GM21619 (cell line): ENCODE data around the gene FDPS.

Experiments
- ATAC-seq: cut with Tn5 transposase; IDR thresholded peaks from one replicate; pipeline ENCODE4 v1.9.1; 2021; ENCODE audit not compliant: unreplicated experiment

Gene FDPS

GRCh38 chr1:155308493-155309422, at the start of gene FDPS:
Gene FDPS (plus strand): TSS chr1:155308866. CDS start chr1:155309790, 924 bp downstream.
- ATAC-seq = peak; percentile 89

DNA sequence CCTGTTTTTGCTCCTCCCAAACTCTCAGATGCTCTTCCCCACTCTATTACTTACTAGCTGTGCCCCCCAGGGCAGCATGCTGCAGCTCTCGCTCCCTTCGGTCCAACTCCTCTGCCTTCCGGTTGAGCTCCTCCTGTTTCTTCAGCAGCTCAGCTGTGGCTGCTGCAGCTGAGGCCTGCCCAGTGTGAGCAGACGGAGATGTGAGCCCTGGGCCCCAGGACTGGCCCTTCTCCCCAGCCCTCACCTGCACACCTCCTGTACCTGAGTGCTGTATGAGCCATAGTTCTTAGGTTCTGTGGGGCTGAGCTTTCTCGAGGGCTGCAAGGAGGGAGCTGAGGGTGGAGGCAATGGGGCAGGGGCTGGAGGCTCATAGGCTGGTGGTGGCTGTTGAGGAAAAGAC, 48.4 kb upstream of the FDPS start:
- ATAC-seq = no peak

GRCh38 chr1:155261493-155261851, 47.2 kb upstream of the FDPS start:
- peak; percentile 10 for ATAC-seq

DNA sequence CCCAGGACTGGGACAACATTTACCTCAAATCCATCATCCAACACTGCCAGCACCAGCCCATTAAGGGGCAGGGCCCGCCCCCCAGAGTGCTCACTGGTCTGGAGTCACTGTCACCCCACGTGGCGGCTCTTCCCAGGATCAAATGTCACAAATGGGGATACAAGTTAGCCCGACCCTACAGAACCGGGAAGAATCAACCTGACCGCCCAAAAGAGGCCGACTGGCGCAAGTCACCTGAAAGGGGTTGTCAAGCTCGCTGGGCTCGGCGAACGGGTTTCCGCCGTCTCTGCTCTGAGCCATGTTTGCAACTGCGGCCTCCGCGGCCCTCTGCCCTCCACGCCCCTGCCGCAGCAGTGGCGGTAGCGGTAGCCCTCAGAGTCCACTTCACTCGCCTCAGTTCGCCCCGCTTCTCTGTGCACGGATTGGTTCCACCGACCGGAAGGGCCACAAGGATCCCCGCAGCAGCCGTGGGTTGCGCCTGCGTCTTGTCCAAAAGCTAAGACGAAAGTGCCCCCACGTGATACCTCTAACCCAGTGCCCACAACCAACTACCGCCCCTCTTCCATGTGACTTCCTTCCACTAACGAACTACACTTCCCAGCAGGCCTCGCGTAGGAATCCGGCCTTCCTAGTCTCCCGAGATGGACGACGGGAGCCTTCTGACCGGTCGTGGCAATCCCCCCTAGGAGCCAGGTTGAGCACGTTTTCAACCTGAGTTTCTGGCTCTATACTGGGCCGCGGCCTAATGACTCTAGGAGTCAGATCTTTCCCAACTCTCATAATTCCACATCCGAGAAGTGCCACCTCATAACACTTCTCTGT, 46.6 kb upstream of the FDPS start, which contains the start of gene SCAMP3:
Gene SCAMP3 (minus strand): TSS at position 509 of the 822 bp plus-strand sequence. CDS start 209 bp downstream, at position 300.
- peak; percentile 91 for ATAC-seq

GRCh38 chr1:155263067-155263466, 45.6 kb upstream of the FDPS start:
- ATAC-seq = no peak

- ATAC-seq = no peak
Observed at GRCh38 chr1:155266553-155266952, 42.1 kb upstream of the FDPS start.

DNA sequence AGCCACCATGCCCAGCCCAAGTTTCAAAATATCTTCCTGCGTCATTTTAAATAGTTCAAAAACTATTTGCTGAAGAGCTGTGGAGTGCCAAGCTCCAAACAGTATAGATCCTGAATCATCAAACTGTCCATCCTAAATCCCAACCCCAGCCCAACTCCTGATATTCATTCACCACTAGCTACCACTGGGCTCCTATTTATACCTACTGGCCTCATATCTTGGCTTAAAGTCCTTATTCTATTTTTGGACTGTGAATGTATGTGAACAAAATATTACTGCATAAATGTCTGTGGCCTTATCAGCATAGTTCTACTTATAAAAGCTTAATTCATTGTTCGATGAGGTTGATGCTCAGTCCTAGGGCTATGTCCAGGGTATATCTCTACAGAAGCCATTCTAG, 41.3 kb upstream of the FDPS start:
- no peak for ATAC-seq

DNA sequence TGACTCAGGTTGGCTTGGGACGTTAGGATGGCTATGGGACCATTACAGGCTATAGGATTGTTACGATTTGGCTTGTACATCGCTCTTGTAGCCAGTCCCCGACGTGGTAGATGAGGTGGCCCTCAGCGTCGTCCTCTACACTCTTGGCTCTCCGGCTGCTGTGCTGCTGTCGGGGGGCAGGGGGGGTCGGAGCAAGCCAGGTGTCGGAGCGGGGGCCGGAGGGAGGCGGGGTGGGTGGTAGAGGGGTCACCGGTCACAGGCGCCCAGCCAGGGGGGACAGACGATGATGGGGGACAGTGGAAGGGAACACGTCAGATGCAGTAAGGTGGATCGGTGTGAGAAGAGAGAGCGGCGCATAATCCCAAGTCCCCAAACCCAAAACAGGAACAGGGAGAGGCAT, 40.0 kb upstream of the FDPS start:
- no peak for ATAC-seq

- no peak for ATAC-seq
Observed at GRCh38 chr1:155269381-155269780, 39.3 kb upstream of the FDPS start.

GRCh38 chr1:155272466-155273342, 36.0 kb upstream of the FDPS start:
- ATAC-seq = peak; percentile 22

DNA sequence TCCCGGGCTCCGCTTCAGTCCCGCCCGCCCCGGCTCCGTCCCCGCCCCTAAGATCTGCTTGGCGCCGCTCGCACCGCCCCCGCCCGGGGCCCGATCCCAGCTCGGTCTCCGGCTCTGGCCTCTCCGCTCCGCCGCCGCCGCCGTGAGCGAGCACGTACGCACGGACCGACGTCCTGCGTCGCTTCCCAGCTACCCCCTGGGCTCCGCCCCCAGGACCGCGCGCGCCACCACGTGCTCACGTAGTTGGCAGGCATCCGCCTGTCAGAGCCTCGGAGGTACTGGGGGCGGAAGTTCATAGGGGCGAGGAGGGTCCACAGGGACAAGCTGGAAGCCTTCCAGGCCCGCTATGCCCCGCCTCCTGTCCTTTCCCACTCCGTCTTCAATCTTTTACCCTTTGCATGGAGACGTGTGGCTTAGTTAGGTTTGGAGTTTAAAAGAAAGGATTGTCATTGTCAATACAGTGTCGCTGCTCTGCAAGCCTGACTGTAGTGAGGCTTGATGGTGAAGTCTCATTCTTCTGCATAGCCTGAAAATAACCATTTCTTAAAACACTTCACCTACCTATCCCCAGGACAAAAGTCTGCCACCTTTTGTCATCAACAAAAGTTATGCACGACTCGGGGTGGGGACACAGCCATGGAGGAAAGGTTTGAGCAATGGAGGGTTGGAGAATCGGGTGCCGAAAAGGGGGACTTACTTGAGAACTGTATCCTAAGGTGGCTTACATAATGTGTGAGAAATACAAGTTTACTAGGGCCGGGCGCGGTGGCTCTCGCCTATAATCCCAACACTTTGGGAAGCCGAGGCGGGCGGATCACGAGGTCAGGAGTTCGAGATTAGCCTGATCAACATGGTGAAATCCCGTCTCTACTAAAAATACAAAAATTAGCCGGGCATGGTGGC, 35.1 kb upstream of the FDPS start, which contains the start of gene CLK2:
Gene CLK2 (minus strand): TSS at position 162 of the 903 bp plus-strand sequence. CDS start 2,527 bp downstream, outside the sequence.
- ATAC-seq = peak; percentile 76

- ATAC-seq = peak; percentile 64
Observed at GRCh38 chr1:155277070-155277901, 31.4 kb upstream of the FDPS start, which contains the start of gene HCN3. Gene HCN3 (plus strand): TSS chr1:155277463. CDS start chr1:155277591, 128 bp downstream.

GRCh38 chr1:155277902-155278688, 30.6 kb upstream of the FDPS start:
- no peak for ATAC-seq

DNA sequence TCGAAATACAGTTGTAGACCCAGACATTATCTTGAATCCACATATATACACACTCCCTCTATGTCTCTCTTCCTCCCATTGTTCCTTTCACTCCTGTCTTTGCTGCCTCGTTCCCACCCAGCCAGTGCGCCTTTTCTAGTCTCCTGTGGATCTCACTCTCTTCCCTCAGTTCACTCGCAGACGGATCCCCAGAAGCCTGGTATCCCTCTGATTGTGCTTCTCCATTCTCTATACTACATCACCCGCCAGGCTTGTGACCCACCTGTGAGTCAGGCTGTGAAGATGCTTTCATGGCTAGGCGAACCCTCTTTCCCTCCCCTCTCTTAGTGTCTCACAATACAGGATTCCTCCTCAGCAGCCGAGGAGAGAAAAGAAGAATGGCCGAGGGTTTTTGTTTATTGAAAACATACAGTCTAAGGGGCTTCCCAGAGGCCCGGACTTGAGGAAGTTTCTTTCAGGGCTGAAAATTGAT, 29.9 kb upstream of the FDPS start:
- ATAC-seq = no peak

DNA sequence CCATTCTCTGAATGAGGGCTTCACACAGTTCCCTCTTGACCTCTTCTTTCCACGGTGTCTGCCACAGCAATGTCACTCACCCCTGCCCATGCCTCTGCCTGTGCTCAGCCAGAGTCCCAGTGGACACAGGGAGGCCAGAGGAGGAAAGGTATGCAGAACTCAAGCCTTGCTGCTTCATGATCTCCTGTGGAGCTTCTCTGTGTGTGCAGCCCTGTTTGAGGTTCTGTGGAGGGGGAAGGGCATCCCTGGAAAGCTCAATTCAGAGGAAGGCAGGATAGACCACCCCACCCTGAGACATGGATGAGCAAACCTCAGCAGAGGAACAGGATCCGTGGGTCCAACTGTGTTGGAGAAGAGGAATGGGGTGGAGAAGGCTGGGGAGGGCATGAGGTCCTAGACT, 29.4 kb upstream of the FDPS start:
- no peak for ATAC-seq

DNA sequence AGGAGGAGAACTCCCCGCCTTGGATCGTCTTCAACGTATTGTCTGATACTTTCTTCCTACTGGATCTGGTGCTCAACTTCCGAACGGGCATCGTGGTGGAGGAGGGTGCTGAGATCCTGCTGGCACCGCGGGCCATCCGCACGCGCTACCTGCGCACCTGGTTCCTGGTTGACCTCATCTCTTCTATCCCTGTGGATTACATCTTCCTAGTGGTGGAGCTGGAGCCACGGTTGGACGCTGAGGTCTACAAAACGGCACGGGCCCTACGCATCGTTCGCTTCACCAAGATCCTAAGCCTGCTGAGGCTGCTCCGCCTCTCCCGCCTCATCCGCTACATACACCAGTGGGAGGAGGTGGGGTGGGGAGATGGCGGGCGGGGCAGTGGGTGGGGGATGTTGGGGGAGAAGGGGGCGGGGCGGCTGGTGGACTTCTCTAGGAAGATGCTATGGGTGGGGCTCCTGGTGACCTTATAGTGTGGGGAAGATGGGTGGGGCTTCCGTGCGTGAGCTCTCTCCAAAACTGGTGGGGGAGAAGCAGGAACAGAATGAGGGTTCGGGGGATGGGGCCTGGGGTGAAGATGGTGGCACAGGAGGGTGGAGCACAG, 26.1 kb upstream of the FDPS start:
- ATAC-seq = no peak

DNA sequence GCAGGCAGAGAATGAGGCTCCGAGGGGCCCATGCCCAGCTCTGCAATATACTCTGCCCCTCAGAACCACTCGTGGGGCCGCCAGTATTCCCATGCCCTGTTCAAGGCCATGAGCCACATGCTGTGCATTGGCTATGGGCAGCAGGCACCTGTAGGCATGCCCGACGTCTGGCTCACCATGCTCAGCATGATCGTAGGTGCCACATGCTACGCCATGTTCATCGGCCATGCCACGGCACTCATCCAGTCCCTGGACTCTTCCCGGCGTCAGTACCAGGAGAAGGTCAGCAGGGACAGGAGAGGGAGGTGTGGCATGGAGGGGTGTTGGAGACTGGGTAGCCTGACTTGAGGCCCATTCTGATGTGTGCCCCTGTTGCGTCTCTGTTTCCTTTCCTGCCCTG, 24.2 kb upstream of the FDPS start:
- no peak for ATAC-seq
